A673 (cell line): ENCODE data around the gene BTBD9. TPM values are rescaled to one million over a fixed set of nuclear protein-coding genes. Genes with fewer than 3 reads are reported as not detected.

Experiments
- BruUV-seq: library from RNA; stranded (reverse); fragments of 400-500 nt; replicated peaks from 2 replicates; lab custom pipeline; 2021; lab: Mats Ljungman, UMichigan
- CTCF ChIA-PET: fragments of 300-600 bp; sonication (Branson Sonifier 250); formaldehyde crosslinking; loops from one replicate; lab custom pipeline; 2022; ENCODE audit warnings: antibody characterized with exemption; lab: Charles Lee
- POLR2A ChIA-PET: fragments of 300-600 bp; sonication (Branson Sonifier 250); formaldehyde crosslinking; loops from one replicate; lab custom pipeline; 2022; ENCODE audit warnings: antibody characterized with exemption; ENCODE audit not compliant: low non-redundant PET; lab: Charles Lee
- DNase-seq: peaks from one replicate; pipeline ENCODE4 v3.0.0-alpha.2; 2015; ENCODE audit warnings: low spot score
- H3K27ac ChIP-seq: fragments of 200-600 bp; sonication (generic); 2 replicates; pipeline ENCODE4 v1.5.1; 2016; ENCODE audit warnings: mixed run types, low read depth, mild to moderate bottlenecking, mixed read lengths, antibody characterized with exemption, low read length; ENCODE audit not compliant: poor library complexity, severe bottlenecking
- H3K27me3 ChIP-seq: fragments of 200-600 bp; sonication (generic); replicated peaks from 2 replicates; pipeline ENCODE4 v1.6.1; 2017; ENCODE audit warnings: mixed run types, low read depth, mild to moderate bottlenecking, mixed read lengths, antibody characterized with exemption, low read length; ENCODE audit not compliant: insufficient read depth, poor library complexity
- H3K36me3 ChIP-seq: fragments of 200-600 bp; sonication (generic); 2 replicates; pipeline ENCODE4 v1.6.1; 2016; ENCODE audit warnings: mixed run types, mild to moderate bottlenecking, mixed read lengths, antibody characterized with exemption, low read length; ENCODE audit not compliant: insufficient read depth, poor library complexity, severe bottlenecking
- H3K4me1 ChIP-seq: fragments of 200-600 bp; sonication (generic); 2 replicates; pipeline ENCODE4 v1.6.1; 2017; ENCODE audit warnings: mixed run types, mild to moderate bottlenecking, mixed read lengths, antibody characterized with exemption, low read length; ENCODE audit not compliant: insufficient read depth, poor library complexity, severe bottlenecking
- H3K4me3 ChIP-seq: fragments of 200-600 bp; sonication (generic); 2 replicates; pipeline ENCODE4 v1.5.1; 2016; ENCODE audit warnings: low read depth, mixed run types, mild to moderate bottlenecking, mixed read lengths, low read length; ENCODE audit not compliant: poor library complexity, severe bottlenecking
- H3K9me3 ChIP-seq: fragments of 200-600 bp; sonication (generic); 2 replicates; pipeline ENCODE4 v1.6.1; 2016; ENCODE audit warnings: mixed run types, low read depth, mild to moderate bottlenecking, mixed read lengths, antibody characterized with exemption, low read length; ENCODE audit not compliant: poor library complexity, severe bottlenecking
- EZH2 ChIP-seq: fragments of 200-600 bp; sonication (generic); IDR thresholded peaks from 2 replicates; pipeline ENCODE4 v1.6.1; 2017; ENCODE audit warnings: borderline replicate concordance, low read depth, mild to moderate bottlenecking, mixed read lengths, antibody characterized with exemption, low read length; ENCODE audit not compliant: poor library complexity, severe bottlenecking
- intact Hi-C: fragments of 100-400 bp; cut with micrococcal nuclease; formaldehyde crosslinking; loops from one replicate; pipeline ENCODE4 v1.10.0; 2022; ENCODE audit not compliant: unreplicated experiment
- total RNA-seq: library from RNA; stranded (reverse); gene quantifications from 2 replicates; pipeline ENCODE4 v1.2.3, GENCODE V29; 2021
- TF ChIP-seq, protein P1 (sequence below): fragments of 300-800, 200-600 bp; sonication (generic); conservative IDR thresholded peaks from 2 replicates; pipeline ENCODE4 v1.5.1; 2017; ENCODE audit warnings: low read depth, mild to moderate bottlenecking, antibody characterized with exemption, low read length, moderate library complexity, mixed read lengths

The BTBD9 gene
- total RNA-seq, 1 experiment from 2014 or later: 8.0 TPM

DNA sequence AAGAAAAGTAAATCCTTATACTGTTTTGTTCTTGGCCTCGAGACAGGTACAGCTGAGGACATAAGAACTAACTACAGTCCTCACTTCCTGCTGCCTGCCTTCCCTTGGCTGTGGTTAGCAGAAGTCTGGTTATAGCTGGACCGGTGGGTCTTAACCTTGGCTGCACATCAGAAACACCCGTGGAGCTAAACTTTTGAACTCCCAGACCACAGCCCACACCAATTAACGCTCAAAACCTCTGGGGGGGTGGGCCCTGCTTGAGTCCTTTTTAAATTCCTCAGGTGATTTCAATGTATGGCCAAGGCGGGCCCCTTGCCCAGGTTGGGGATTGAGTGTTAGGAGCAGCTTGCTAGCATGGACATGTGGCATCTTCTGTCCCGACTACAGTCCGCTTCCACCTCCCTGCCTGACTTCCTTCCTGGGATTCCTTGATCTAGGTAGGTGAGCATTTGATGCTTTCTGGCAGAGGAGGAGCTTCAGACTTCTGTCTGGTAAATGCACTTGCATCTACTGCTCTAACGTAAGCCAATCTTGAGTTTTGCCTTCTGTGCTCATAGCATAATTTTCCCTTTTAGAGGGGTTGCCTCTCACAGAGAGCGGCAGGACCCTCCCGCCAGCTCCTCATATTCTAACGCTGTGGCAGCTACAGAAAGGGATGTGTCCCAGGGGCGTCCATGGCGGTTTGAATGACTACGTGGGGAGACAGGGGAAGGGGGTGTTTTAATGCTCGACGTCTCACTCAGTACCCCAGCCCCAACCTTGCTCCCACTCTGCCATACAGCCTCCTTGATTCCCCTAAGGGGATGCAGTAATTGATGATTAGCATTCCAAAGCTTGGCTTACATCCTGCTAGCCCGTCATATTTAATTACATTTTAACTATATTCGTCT is 430.1 kb downstream of the BTBD9 start:
- no TSS peak for BruUV-seq
- Histone ChIP-seq H3K27me3 (no peaks in the 10 kb centered on the region), H3K27ac (no peak overlapping the region), H3K9me3 (no peaks in the 10 kb centered on the region), H3K36me3 (no peaks in the 10 kb centered on the region), H3K4me1 (peaks cover 34% of the 10 kb centered on the region), H3K4me3 (no peak overlapping the region)
- intact Hi-C loops: no loop called here
- ChIA-PET POLR2A (interaction anchor here (0.6 kb wide), 1 partner anchor 262 kb away, joined by 5 read pairs; no protein-coding TSS in a partner anchor), CTCF (no interaction called here)
- DNase-seq: no peak
- no peak for TF ChIP-seq EZH2
- TF ChIP-seq, protein P1, sequence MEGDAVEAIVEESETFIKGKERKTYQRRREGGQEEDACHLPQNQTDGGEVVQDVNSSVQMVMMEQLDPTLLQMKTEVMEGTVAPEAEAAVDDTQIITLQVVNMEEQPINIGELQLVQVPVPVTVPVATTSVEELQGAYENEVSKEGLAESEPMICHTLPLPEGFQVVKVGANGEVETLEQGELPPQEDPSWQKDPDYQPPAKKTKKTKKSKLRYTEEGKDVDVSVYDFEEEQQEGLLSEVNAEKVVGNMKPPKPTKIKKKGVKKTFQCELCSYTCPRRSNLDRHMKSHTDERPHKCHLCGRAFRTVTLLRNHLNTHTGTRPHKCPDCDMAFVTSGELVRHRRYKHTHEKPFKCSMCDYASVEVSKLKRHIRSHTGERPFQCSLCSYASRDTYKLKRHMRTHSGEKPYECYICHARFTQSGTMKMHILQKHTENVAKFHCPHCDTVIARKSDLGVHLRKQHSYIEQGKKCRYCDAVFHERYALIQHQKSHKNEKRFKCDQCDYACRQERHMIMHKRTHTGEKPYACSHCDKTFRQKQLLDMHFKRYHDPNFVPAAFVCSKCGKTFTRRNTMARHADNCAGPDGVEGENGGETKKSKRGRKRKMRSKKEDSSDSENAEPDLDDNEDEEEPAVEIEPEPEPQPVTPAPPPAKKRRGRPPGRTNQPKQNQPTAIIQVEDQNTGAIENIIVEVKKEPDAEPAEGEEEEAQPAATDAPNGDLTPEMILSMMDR: no peak

DNA sequence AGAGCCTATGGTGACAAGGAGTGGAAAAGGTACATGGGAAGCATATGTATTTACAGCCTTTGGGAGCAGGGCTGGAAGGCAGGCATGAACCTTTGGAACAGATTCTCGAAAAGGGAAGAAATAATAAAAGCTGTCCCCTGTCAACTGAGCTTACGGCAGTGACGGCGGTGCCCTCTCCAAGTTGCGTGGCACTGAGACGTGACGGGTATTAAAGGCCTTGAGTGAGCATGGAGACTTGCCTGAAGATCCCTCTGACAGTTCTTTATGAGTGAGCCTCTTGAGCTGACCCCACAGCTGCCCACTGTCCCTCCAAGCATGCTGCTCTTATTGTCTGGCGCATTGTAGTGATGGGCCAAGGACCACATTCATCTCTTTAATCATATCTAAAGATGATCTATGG is 431.7 kb downstream of the BTBD9 start:
- no peaks in the 10 kb centered on the region for H3K9me3 ChIP-seq
- CTCF ChIA-PET: no interaction called here

DNA sequence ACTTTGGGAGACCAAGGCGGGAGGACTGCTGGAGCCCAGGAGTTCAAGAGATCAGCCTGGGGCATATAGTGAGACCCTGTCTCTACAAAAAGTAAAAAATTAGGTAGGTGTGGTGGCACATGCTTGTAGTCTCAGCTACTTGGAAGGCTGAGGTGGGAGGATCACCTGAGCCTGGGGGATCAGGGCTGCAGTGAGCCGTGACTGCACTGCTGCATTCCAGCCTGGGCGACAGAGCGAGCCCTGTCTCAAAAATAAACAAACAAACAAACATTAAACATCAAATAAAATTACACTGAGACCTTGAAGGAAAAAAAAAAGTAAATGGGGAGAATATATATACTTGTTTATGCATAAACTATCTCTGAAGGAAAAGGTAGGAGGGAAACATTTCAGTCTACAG is 432.4 kb downstream of the BTBD9 start:
- intact Hi-C loops: no loop called here
- TF ChIP-seq, protein P1: no peak
- TF ChIP-seq EZH2: no peak
- POLR2A ChIA-PET: no interaction called here
- Histone ChIP-seq H3K27ac (no peak overlapping the region), H3K36me3 (no peaks in the 10 kb centered on the region), H3K9me3 (no peaks in the 10 kb centered on the region), H3K4me1 (peaks cover 22% of the 10 kb centered on the region), H3K4me3 (no peak overlapping the region), H3K27me3 (no peaks in the 10 kb centered on the region)
- DNase-seq: no peak
- no TSS peak for BruUV-seq
- CTCF ChIA-PET: no interaction called here

More for the DNA sequence above, 431.7 kb downstream of the BTBD9 start:
- Histone ChIP-seq H3K27ac (no peak overlapping the region), H3K4me1 (peaks cover 28% of the 10 kb centered on the region), H3K27me3 (no peaks in the 10 kb centered on the region), H3K36me3 (no peaks in the 10 kb centered on the region), H3K4me3 (no peak overlapping the region)
- no peak for TF ChIP-seq EZH2
- TF ChIP-seq, protein P1: no peak
- POLR2A ChIA-PET: no interaction called here
- no peak for DNase-seq
- no TSS peak for BruUV-seq
- intact Hi-C loops: no loop called here
